OCI-LY7 (cell line): ENCODE results near the gene KCTD4. TPM values are rescaled to one million over a fixed set of nuclear protein-coding genes. Genes with fewer than 3 reads are reported as not detected.

Experiments
- BruUV-seq: library from RNA; stranded (reverse); fragments of 400-500 nt; replicated peaks from 2 replicates; lab custom pipeline; 2021; lab: Mats Ljungman, UMichigan
- CTCF ChIA-PET: fragments of 300-600 bp; sonication (Branson Sonifier 250); formaldehyde crosslinking; loops from one replicate; lab custom pipeline; 2022; ENCODE audit warnings: antibody characterized with exemption; ENCODE audit not compliant: unreplicated experiment; lab: Charles Lee
- POLR2A ChIA-PET: fragments of 300-600 bp; sonication (Branson Sonifier 250); formaldehyde crosslinking; loops from one replicate; lab custom pipeline; 2022; ENCODE audit warnings: antibody characterized with exemption; lab: Charles Lee
- DNase-seq: peaks from one replicate; pipeline ENCODE4 v3.0.0-alpha.2; 2015; ENCODE audit warnings: low spot score
- H2AFZ ChIP-seq: fragments of 200-600 bp; sonication (generic), shearing (Covaris generic); 2 replicates; pipeline ENCODE4 v1.6.1; 2014; ENCODE audit warnings: mild to moderate bottlenecking, antibody characterized with exemption, low read length, moderate library complexity
- H3K27ac ChIP-seq: fragments of 200-600 bp; sonication (generic); 2 replicates; pipeline ENCODE4 v1.5.1; 2014; ENCODE audit warnings: mixed run types, low read depth, mild to moderate bottlenecking, moderate library complexity, low read length, inconsistent platforms; ENCODE audit not compliant: poor library complexity, severe bottlenecking
- H3K36me3 ChIP-seq: fragments of 200-600 bp; sonication (generic); 2 replicates; pipeline ENCODE4 v1.6.1; 2014; ENCODE audit warnings: mild to moderate bottlenecking, antibody characterized with exemption, low read length, moderate library complexity, mixed read lengths; ENCODE audit not compliant: insufficient read depth
- H3K4me1 ChIP-seq: fragments of 200-600 bp; sonication (generic); 2 replicates; pipeline ENCODE4 v1.5.1; 2014; ENCODE audit warnings: mild to moderate bottlenecking, low read length; ENCODE audit not compliant: insufficient read depth, poor library complexity, severe bottlenecking
- H3K4me2 ChIP-seq: fragments of 200-600 bp; sonication (generic); 2 replicates; pipeline ENCODE4 v1.6.1; 2014; ENCODE audit warnings: mild to moderate bottlenecking, low read length
- H3K4me3 ChIP-seq: fragments of 200-600 bp; sonication (generic); 2 replicates; pipeline ENCODE4 v1.5.1; 2014; ENCODE audit warnings: mild to moderate bottlenecking, low read depth, low read length; ENCODE audit not compliant: poor library complexity, severe bottlenecking
- H3K79me2 ChIP-seq: fragments of 200-600 bp; sonication (generic); 2 replicates; pipeline ENCODE4 v1.6.1; 2016; ENCODE audit warnings: low read depth, mild to moderate bottlenecking, low read length, moderate library complexity, mixed read lengths; ENCODE audit not compliant: insufficient read depth
- H3K9me2 ChIP-seq: fragments of 200-600 bp; sonication (generic); 2 replicates; pipeline ENCODE4 v1.6.1; 2016; ENCODE audit warnings: mild to moderate bottlenecking, low read length, mixed read lengths; ENCODE audit not compliant: insufficient read depth
- H3K9me3 ChIP-seq: fragments of 200-600 bp; sonication (generic); 2 replicates; pipeline ENCODE4 v1.6.1; 2014; ENCODE audit warnings: mild to moderate bottlenecking, mixed run types, low read length, mixed read lengths
- H4K20me1 ChIP-seq: fragments of 200-600 bp; sonication (generic); 2 replicates; pipeline ENCODE4 v1.6.1; 2014; ENCODE audit warnings: mild to moderate bottlenecking, antibody characterized with exemption, low read length, moderate library complexity, mixed read lengths; ENCODE audit not compliant: insufficient read depth
- CTCF ChIP-seq: fragments of 200-600 bp; sonication (generic); conservative IDR thresholded peaks from 2 replicates; pipeline ENCODE4 v1.5.1; 2014; ENCODE audit warnings: mild to moderate bottlenecking, antibody characterized with exemption, low read length, moderate library complexity, mixed read lengths
- EZH2phosphoT487 ChIP-seq: fragments of 200-600 bp; sonication (generic); IDR thresholded peaks from 2 replicates; pipeline ENCODE4 v1.6.1; 2018; ENCODE audit warnings: low read depth, borderline replicate concordance, mild to moderate bottlenecking, mixed run types, antibody characterized with exemption, low read length, moderate library complexity, mixed read lengths
- intact Hi-C: fragments of 100-400 bp; cut with micrococcal nuclease; formaldehyde crosslinking; loops from one replicate; pipeline ENCODE4 v1.10.0; 2022; ENCODE audit not compliant: unreplicated experiment
- total RNA-seq, 2 experiments: library from RNA; depleted of rRNA in 1 of 2; stranded (reverse); fragments of >200 nt in 1 of 2; shearing (Covaris generic) in 1 of 2; gene quantifications; 2 replicates each; pipeline ENCODE4 v1.2.3, GENCODE V29; 2014 to 2022

The KCTD4 gene
- total RNA-seq, 2 experiments from 2014 or later = not detected

GRCh38 chr13:45240143-45240542, 39.3 kb upstream of the KCTD4 start:
- H4K20me1 ChIP-seq = no peaks in the 10 kb centered on the region
- no peak overlapping the region for H2AFZ ChIP-seq

GRCh38 chr13:45238945-45239795, 38.3 kb upstream of the KCTD4 start:
- Histone ChIP-seq H4K20me1 (no peaks in the 10 kb centered on the region), H3K9me2 (no peaks in the 10 kb centered on the region), H3K4me2 (no peak overlapping the region), H3K4me3 (no peak overlapping the region), H3K4me1 (no peaks in the 10 kb centered on the region), H3K36me3 (no peaks in the 10 kb centered on the region), H3K9me3 (no peaks in the 10 kb centered on the region), H3K27ac (no peak overlapping the region), H3K79me2 (no peaks in the 10 kb centered on the region), H2AFZ (no peak overlapping the region)
- intact Hi-C loops = no loop called here
- no TSS peak for BruUV-seq
- CTCF ChIA-PET = no interaction called here
- no peak for TF ChIP-seq EZH2phosphoT487
- TF ChIP-seq CTCF = no peak
- no peak for DNase-seq
- POLR2A ChIA-PET = interaction anchor here (0.7 to 1.2 kb wide), 6 partner anchors 13 to 183 kb away, joined by 3 to 5 read pairs (median 4); no protein-coding TSS in a partner anchor

More at GRCh38 chr13:45240143-45240542, 39.3 kb upstream of the KCTD4 start:
- H3K4me2 ChIP-seq = no peak overlapping the region
- intact Hi-C loops = no loop called here
- no peaks in the 10 kb centered on the region for H3K9me3 ChIP-seq
- CTCF ChIA-PET = no interaction called here
- H3K36me3 ChIP-seq = no peaks in the 10 kb centered on the region
- no peaks in the 10 kb centered on the region for H3K79me2 ChIP-seq
- DNase-seq = no peak
- no peak overlapping the region for H3K27ac ChIP-seq
- H3K4me1 ChIP-seq = no peaks in the 10 kb centered on the region
- H3K9me2 ChIP-seq = no peaks in the 10 kb centered on the region
- TF ChIP-seq CTCF (no peak), EZH2phosphoT487 (no peak)
- H3K4me3 ChIP-seq = no peak overlapping the region
- no TSS peak for BruUV-seq
- POLR2A ChIA-PET = interaction anchor here (0.6 to 1.2 kb wide), 7 partner anchors 12 to 1876 kb away, joined by 3 to 5 read pairs (median 4); no protein-coding TSS in a partner anchor

- TF ChIP-seq EZH2phosphoT487 (no peak), CTCF (no peak)
- Histone ChIP-seq H4K20me1 (no peaks in the 10 kb centered on the region), H2AFZ (no peak overlapping the region), H3K27ac (no peak overlapping the region), H3K4me1 (no peaks in the 10 kb centered on the region), H3K36me3 (no peaks in the 10 kb centered on the region), H3K4me2 (no peak overlapping the region), H3K79me2 (no peaks in the 10 kb centered on the region), H3K9me2 (no peaks in the 10 kb centered on the region), H3K4me3 (no peak overlapping the region), H3K9me3 (no peaks in the 10 kb centered on the region)
- POLR2A ChIA-PET = interaction anchor here (1.1 to 1.7 kb wide), 2 partner anchors 8 to 12 kb away, joined by 3 to 4 read pairs; no protein-coding TSS in a partner anchor
- no peak for DNase-seq
- BruUV-seq = no TSS peak
- CTCF ChIA-PET = no interaction called here
- intact Hi-C loops = no loop called here
Observed at GRCh38 chr13:45232591-45232990, 31.7 kb upstream of the KCTD4 start.
